Activated CD8-positive, alpha-beta T cell treated with anti-CD3 and anti-CD28 coated beads, Interleukin-2, amount 10 ng/mL, durations not matched to agents 7 days and 5 days (primary cell): Measurements from ENCODE around the gene SMYD3. TPM values are rescaled to one million over a fixed set of nuclear protein-coding genes. Genes with fewer than 3 reads are reported as not detected.

Source experiments
- ATAC-seq: fragments of 150-1000 bp; cut with Tn5 transposase; one replicate; pipeline ENCODE4 v1.10.0; 2021; ENCODE audit warnings: moderate library complexity
- CTCF ChIA-PET: fragments of 350-600 bp; sonication (Branson Sonifier 250); formaldehyde crosslinking; loops from one replicate; lab custom pipeline; 2021; ENCODE audit warnings: antibody characterized with exemption; lab: Charles Lee
- POLR2A ChIA-PET: fragments of 350-600 bp; sonication (Branson Sonifier 250); formaldehyde crosslinking; loops from one replicate; lab custom pipeline; 2021; ENCODE audit warnings: antibody characterized with exemption; lab: Charles Lee
- DNase-seq: peaks from one replicate; pipeline ENCODE4 v3.0.0-alpha.2; 2020
- H3K27ac Mint-ChIP-seq: one replicate; pipeline ENCODE4 v1.8.0; 2021; ENCODE audit warnings: mild to moderate bottlenecking, mixed read lengths
- H3K27me3 Mint-ChIP-seq: one replicate; pipeline ENCODE4 v1.8.0; 2021; ENCODE audit warnings: low read depth, mixed read lengths
- H3K36me3 Mint-ChIP-seq: one replicate; pipeline ENCODE4 v1.8.0; 2021; ENCODE audit warnings: low read depth, mixed read lengths
- H3K4me1 Mint-ChIP-seq: one replicate; pipeline ENCODE4 v1.8.0; 2021; ENCODE audit warnings: low read depth, mixed read lengths
- H3K4me3 Mint-ChIP-seq: one replicate; pipeline ENCODE4 v1.8.0; 2021; ENCODE audit warnings: mild to moderate bottlenecking, mixed read lengths
- H3K9me3 Mint-ChIP-seq: one replicate; pipeline ENCODE4 v1.8.0; 2022; ENCODE audit warnings: mixed read lengths; ENCODE audit not compliant: insufficient read depth
- total RNA-seq, 2 experiments: library from RNA; stranded (reverse); gene quantifications; one replicate each; pipeline ENCODE4 v1.2.3, GENCODE V29; 2021

Gene SMYD3
- total RNA-seq, 2 experiments from 2014 or later, result 22.7 to 23.2 TPM

- Mint-ChIP-seq H3K27ac (no peak overlapping the region), H3K4me1 (no peaks in the 10 kb centered on the region), H3K4me3 (no peak overlapping the region), H3K27me3 (no peaks in the 10 kb centered on the region), H3K9me3 (no peaks in the 10 kb centered on the region), H3K36me3 (no peaks in the 10 kb centered on the region)
- ATAC-seq (no peak), DNase-seq (no peak)
- CTCF ChIA-PET, result no interaction called here
- POLR2A ChIA-PET, result no interaction called here
Observed at GRCh38 chr1:246275036-246275435, 232.0 kb downstream of the SMYD3 start.

GRCh38 chr1:246274186-246274585 is 232.9 kb downstream of the SMYD3 start:
- ChIA-PET POLR2A (interaction anchor here (0.6 kb wide), 1 partner anchor 8 kb away, joined by 3 read pairs; no protein-coding TSS in a partner anchor), CTCF (no interaction called here)
- H3K4me1 Mint-ChIP-seq, result no peaks in the 10 kb centered on the region
- H3K36me3 Mint-ChIP-seq, result no peaks in the 10 kb centered on the region
- H3K27ac Mint-ChIP-seq, result no peak overlapping the region
- no peak for ATAC-seq
- H3K27me3 Mint-ChIP-seq, result no peaks in the 10 kb centered on the region
- H3K9me3 Mint-ChIP-seq, result no peaks in the 10 kb centered on the region
- DNase-seq, result no peak
- no peak overlapping the region for H3K4me3 Mint-ChIP-seq

GRCh38 chr1:246271516-246271915 is 235.6 kb downstream of the SMYD3 start:
- ATAC-seq, result no peak
- no peaks in the 10 kb centered on the region for H3K9me3 Mint-ChIP-seq
- POLR2A ChIA-PET, result no interaction called here

GRCh38 chr1:246270236-246270635 is 236.8 kb downstream of the SMYD3 start:
- no peaks in the 10 kb centered on the region for H3K27me3 Mint-ChIP-seq
- H3K4me1 Mint-ChIP-seq, result no peaks in the 10 kb centered on the region
- ChIA-PET CTCF (no interaction called here), POLR2A (no interaction called here)
- no peak for DNase-seq
- no peak for ATAC-seq
- H3K9me3 Mint-ChIP-seq, result no peaks in the 10 kb centered on the region
- no peak overlapping the region for H3K27ac Mint-ChIP-seq
- no peak overlapping the region for H3K4me3 Mint-ChIP-seq
- H3K36me3 Mint-ChIP-seq, result no peaks in the 10 kb centered on the region

More at GRCh38 chr1:246271516-246271915, 235.6 kb downstream of the SMYD3 start:
- no peak for DNase-seq
- Mint-ChIP-seq H3K4me1 (no peaks in the 10 kb centered on the region), H3K36me3 (no peaks in the 10 kb centered on the region), H3K4me3 (no peak overlapping the region), H3K27ac (no peak overlapping the region), H3K27me3 (no peaks in the 10 kb centered on the region)
- CTCF ChIA-PET, result no interaction called here

GRCh38 chr1:246269466-246269865 is 237.6 kb downstream of the SMYD3 start:
- Mint-ChIP-seq H3K9me3 (no peaks in the 10 kb centered on the region), H3K4me3 (no peak overlapping the region), H3K4me1 (no peaks in the 10 kb centered on the region), H3K27me3 (no peaks in the 10 kb centered on the region), H3K27ac (no peak overlapping the region), H3K36me3 (no peaks in the 10 kb centered on the region)
- POLR2A ChIA-PET, result no interaction called here
- CTCF ChIA-PET, result no interaction called here
- no peak for DNase-seq
- ATAC-seq, result no peak

GRCh38 chr1:246267896-246268295 is 239.2 kb downstream of the SMYD3 start:
- ChIA-PET CTCF (no interaction called here), POLR2A (no interaction called here)
- no peak overlapping the region for H3K27ac Mint-ChIP-seq
- no peaks in the 10 kb centered on the region for H3K4me1 Mint-ChIP-seq
- ATAC-seq (no peak), DNase-seq (no peak)
- H3K9me3 Mint-ChIP-seq, result no peaks in the 10 kb centered on the region
- H3K4me3 Mint-ChIP-seq, result no peak overlapping the region
- H3K27me3 Mint-ChIP-seq, result no peaks in the 10 kb centered on the region
- no peaks in the 10 kb centered on the region for H3K36me3 Mint-ChIP-seq

GRCh38 chr1:246267426-246267825 is 239.7 kb downstream of the SMYD3 start:
- H3K36me3 Mint-ChIP-seq, result no peaks in the 10 kb centered on the region
- CTCF ChIA-PET, result no interaction called here
- H3K4me3 Mint-ChIP-seq, result no peak overlapping the region

GRCh38 chr1:246265481-246265880 is 241.6 kb downstream of the SMYD3 start:
- Mint-ChIP-seq H3K4me1 (no peaks in the 10 kb centered on the region), H3K4me3 (no peak overlapping the region), H3K9me3 (no peaks in the 10 kb centered on the region), H3K36me3 (peaks cover 4% of the 10 kb centered on the region), H3K27ac (no peak overlapping the region), H3K27me3 (no peaks in the 10 kb centered on the region)
- ChIA-PET POLR2A (no interaction called here), CTCF (interaction anchor here (0.6 kb wide), 1 partner anchor 23 kb away, joined by 4 read pairs; no protein-coding TSS in a partner anchor)
- DNase-seq (no peak), ATAC-seq (no peak)

More at GRCh38 chr1:246267426-246267825, 239.7 kb downstream of the SMYD3 start:
- no peak overlapping the region for H3K27ac Mint-ChIP-seq
- H3K4me1 Mint-ChIP-seq, result no peaks in the 10 kb centered on the region
- POLR2A ChIA-PET, result no interaction called here
- DNase-seq (no peak), ATAC-seq (no peak)
- H3K27me3 Mint-ChIP-seq, result no peaks in the 10 kb centered on the region
- no peaks in the 10 kb centered on the region for H3K9me3 Mint-ChIP-seq

- Mint-ChIP-seq H3K36me3 (peaks cover 4% of the 10 kb centered on the region), H3K27me3 (no peaks in the 10 kb centered on the region), H3K9me3 (no peaks in the 10 kb centered on the region), H3K4me3 (no peak overlapping the region), H3K27ac (no peak overlapping the region), H3K4me1 (no peaks in the 10 kb centered on the region)
- POLR2A ChIA-PET, result no interaction called here
- no peak for DNase-seq
- ATAC-seq, result no peak
- CTCF ChIA-PET, result no interaction called here
Observed at GRCh38 chr1:246262281-246262680, 244.8 kb downstream of the SMYD3 start.

- Mint-ChIP-seq H3K4me1 (no peaks in the 10 kb centered on the region), H3K4me3 (no peak overlapping the region), H3K36me3 (peaks cover 4% of the 10 kb centered on the region), H3K9me3 (no peaks in the 10 kb centered on the region), H3K27ac (no peak overlapping the region), H3K27me3 (no peaks in the 10 kb centered on the region)
- DNase-seq (no peak), ATAC-seq (no peak)
- ChIA-PET CTCF (no interaction called here), POLR2A (no interaction called here)
Observed at GRCh38 chr1:246261639-246262038, 245.4 kb downstream of the SMYD3 start.

GRCh38 chr1:246258250-246258649 is 248.8 kb downstream of the SMYD3 start:
- Mint-ChIP-seq H3K4me1 (no peaks in the 10 kb centered on the region), H3K4me3 (no peak overlapping the region), H3K27me3 (no peaks in the 10 kb centered on the region), H3K36me3 (peaks cover 4% of the 10 kb centered on the region), H3K27ac (no peak overlapping the region), H3K9me3 (no peaks in the 10 kb centered on the region)
- DNase-seq (no peak), ATAC-seq (no peak)
- CTCF ChIA-PET, result no interaction called here
- POLR2A ChIA-PET, result no interaction called here

GRCh38 chr1:246255773-246256172 is 251.3 kb downstream of the SMYD3 start:
- ChIA-PET POLR2A (no interaction called here), CTCF (no interaction called here)
- Mint-ChIP-seq H3K27ac (no peak overlapping the region), H3K4me3 (no peak overlapping the region), H3K27me3 (no peaks in the 10 kb centered on the region), H3K9me3 (no peaks in the 10 kb centered on the region), H3K36me3 (no peaks in the 10 kb centered on the region), H3K4me1 (no peaks in the 10 kb centered on the region)
- DNase-seq, result no peak
- no peak for ATAC-seq

GRCh38 chr1:246254854-246255253 is 252.2 kb downstream of the SMYD3 start:
- DNase-seq, result no peak
- no peaks in the 10 kb centered on the region for H3K4me1 Mint-ChIP-seq

More at GRCh38 chr1:246254854-246255253, 252.2 kb downstream of the SMYD3 start:
- no peaks in the 10 kb centered on the region for H3K27me3 Mint-ChIP-seq
- peaks cover 3% of the 10 kb centered on the region for H3K9me3 Mint-ChIP-seq
- no peak overlapping the region for H3K27ac Mint-ChIP-seq
- CTCF ChIA-PET, result no interaction called here
- H3K36me3 Mint-ChIP-seq, result no peaks in the 10 kb centered on the region
- POLR2A ChIA-PET, result no interaction called here
- H3K4me3 Mint-ChIP-seq, result no peak overlapping the region
- ATAC-seq, result no peak
